ENCODE measurements around the gene CTIF. TPM values are rescaled to one million over a fixed set of nuclear protein-coding genes. Genes with fewer than 3 reads are reported as not detected.

The CTIF gene
- total RNA-seq, 1 donor from 2014 or later, result 54.8 TPM

DNA sequence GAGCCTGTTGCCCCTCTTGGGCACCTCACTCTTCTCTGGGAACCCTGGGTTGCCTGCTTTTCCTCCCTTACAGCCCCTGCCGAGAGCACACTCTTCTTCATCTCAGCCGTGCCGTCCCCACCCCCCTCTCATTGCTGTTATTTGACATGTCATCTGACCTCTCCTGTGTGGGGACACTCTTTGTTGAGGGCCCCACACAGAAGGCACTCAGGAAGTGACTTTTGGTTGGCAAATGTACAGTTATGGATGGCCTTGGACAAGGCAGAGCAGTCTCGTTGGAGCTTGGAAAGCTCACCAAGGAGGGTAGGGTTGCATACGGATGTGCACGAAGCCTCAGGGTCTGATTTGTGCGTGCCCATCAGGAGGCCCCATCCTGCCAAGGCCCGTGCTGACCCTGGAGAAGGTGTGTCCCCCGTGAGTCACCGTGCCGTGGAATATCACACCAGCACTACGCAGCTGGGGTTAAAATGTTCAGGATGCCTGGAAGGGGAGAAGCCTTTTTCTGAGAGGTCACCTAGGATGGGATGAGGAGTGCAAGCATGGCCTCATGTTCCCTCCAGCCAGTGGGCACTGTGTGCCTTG, 93.9 kb downstream of the CTIF start:
- ATAC-seq (no peak), DNase-seq (no peak)
- no peaks in the 10 kb centered on the region for H3K36me3 ChIP-seq
- no peaks in the 10 kb centered on the region for H3K9me3 ChIP-seq
- intact Hi-C loops (cut with DNase I), result no loop called here
- no peak overlapping the region for H3K4me3 ChIP-seq
- H3K27me3 ChIP-seq (ENCODE audit: low read depth), result no peaks in the 10 kb centered on the region
- TF ChIP-seq, protein P1, sequence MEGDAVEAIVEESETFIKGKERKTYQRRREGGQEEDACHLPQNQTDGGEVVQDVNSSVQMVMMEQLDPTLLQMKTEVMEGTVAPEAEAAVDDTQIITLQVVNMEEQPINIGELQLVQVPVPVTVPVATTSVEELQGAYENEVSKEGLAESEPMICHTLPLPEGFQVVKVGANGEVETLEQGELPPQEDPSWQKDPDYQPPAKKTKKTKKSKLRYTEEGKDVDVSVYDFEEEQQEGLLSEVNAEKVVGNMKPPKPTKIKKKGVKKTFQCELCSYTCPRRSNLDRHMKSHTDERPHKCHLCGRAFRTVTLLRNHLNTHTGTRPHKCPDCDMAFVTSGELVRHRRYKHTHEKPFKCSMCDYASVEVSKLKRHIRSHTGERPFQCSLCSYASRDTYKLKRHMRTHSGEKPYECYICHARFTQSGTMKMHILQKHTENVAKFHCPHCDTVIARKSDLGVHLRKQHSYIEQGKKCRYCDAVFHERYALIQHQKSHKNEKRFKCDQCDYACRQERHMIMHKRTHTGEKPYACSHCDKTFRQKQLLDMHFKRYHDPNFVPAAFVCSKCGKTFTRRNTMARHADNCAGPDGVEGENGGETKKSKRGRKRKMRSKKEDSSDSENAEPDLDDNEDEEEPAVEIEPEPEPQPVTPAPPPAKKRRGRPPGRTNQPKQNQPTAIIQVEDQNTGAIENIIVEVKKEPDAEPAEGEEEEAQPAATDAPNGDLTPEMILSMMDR (IDR thresholded peaks at IDR 0.05), result no peak
- no peaks in the 10 kb centered on the region for H3K4me1 ChIP-seq
- no peak overlapping the region for H3K27ac ChIP-seq

DNA sequence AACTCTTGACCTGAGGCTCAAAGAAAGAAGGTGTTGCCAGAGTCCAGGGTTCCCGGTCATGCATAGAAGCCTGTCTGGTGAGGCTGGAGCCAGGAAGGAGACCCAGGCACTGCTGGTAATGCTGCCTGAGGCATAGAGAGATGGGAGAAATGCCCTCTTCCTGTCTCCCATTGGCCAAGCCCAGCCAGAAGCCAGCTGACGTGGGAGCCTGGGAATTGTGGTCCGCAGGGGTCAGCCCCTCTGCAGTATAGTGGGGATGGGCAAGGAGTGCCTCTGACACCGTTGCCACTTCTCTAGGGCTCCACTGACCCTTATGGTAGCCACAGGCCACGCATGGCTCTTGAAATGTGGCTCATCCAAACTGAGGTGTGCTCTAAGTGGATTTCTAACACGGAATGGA, 95.7 kb downstream of the CTIF start:
- ATAC-seq (no peak), DNase-seq (no peak)
- intact Hi-C loops (cut with DNase I), result no loop called here
- Histone ChIP-seq H3K36me3 (no peaks in the 10 kb centered on the region), H3K27ac (no peak overlapping the region), H3K4me1 (no peaks in the 10 kb centered on the region), H3K9me3 (no peaks in the 10 kb centered on the region), H3K27me3 (ENCODE audit: low read depth) (no peaks in the 10 kb centered on the region), H3K4me3 (no peak overlapping the region)
- TF ChIP-seq, protein P1 (IDR thresholded peaks at IDR 0.05), result no peak

DNA sequence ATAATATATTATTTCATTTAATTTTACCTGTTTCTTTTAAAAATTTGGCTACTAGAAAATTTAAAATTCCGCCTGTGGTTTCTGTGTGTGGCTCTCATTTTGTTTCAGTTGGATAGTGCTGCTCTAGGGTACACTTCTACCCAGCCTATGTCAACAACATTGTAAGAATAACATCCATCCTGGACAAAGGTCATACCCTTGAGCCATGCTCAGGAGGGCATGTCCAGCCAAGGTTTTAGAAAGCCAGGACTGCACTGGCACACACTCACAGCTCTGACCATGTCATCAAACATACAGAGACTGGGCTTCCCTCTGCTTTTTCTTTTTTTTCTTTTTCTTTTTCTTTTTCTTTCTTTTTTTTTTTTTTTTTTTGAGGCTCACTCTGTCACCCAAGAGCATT, 96.1 kb downstream of the CTIF start:
- no peaks in the 10 kb centered on the region for H3K36me3 ChIP-seq
- TF ChIP-seq, protein P1 (IDR thresholded peaks at IDR 0.05), result no peak
- no peaks in the 10 kb centered on the region for H3K27me3 ChIP-seq (ENCODE audit: low read depth)
- DNase-seq, result no peak
- H3K27ac ChIP-seq, result no peak overlapping the region
- peak in 1 of 2 donors; percentile 29 for ATAC-seq
- intact Hi-C loops (cut with DNase I), result no loop called here
- H3K9me3 ChIP-seq, result no peaks in the 10 kb centered on the region
- no peak overlapping the region for H3K4me3 ChIP-seq
- no peaks in the 10 kb centered on the region for H3K4me1 ChIP-seq

GRCh38 chr18:48635806-48636205, 97.0 kb downstream of the CTIF start:
- no peak for DNase-seq
- Histone ChIP-seq H3K27me3 (ENCODE audit: low read depth) (no peaks in the 10 kb centered on the region), H3K9me3 (no peaks in the 10 kb centered on the region), H3K4me3 (no peak overlapping the region), H3K4me1 (no peaks in the 10 kb centered on the region), H3K36me3 (no peaks in the 10 kb centered on the region), H3K27ac (no peak overlapping the region)
- TF ChIP-seq, protein P1 (IDR thresholded peaks at IDR 0.05), result no peak
- ATAC-seq, result no peak
- intact Hi-C loops (cut with DNase I), result no loop called here

DNA sequence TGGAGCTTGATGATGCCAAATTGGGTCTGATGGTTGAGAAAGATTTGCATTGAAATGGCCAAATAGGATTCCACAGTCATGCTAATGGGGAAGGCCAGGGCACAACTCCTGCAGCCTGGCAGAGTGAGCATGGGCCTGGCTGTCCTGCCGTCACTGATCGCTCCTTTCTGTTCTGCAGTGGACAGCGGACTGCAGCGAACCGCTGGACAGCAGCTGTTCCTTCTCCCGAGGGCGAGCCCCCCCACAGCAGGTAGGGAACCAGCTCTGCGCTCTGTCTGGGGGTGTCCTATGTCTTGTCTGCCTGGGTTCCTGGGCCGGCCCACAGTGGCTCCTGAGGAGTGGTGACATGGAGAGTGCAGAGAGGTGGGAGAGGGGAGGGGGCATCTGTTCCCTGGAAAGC, 97.6 kb downstream of the CTIF start:
- peak in 1 of 2 donors; percentile 4 for ATAC-seq
- Histone ChIP-seq H3K27me3 (ENCODE audit: low read depth) (no peaks in the 10 kb centered on the region), H3K4me3 (no peak overlapping the region), H3K9me3 (no peaks in the 10 kb centered on the region), H3K36me3 (no peaks in the 10 kb centered on the region), H3K27ac (no peak overlapping the region), H3K4me1 (no peaks in the 10 kb centered on the region)
- DNase-seq, result no peak
- TF ChIP-seq, protein P1 (IDR thresholded peaks at IDR 0.05), result no peak
- intact Hi-C loops (cut with DNase I), result no loop called here
